HepG2 (cell line): ENCODE data around the gene ZFTA. TPM values are rescaled to one million over a fixed set of nuclear protein-coding genes. Genes with fewer than 3 reads are reported as not detected.
A peak's percentile ranks its signal among the peaks of the same experiment; 100 is the strongest.
"Not testable (repeated sequence)": the region's sequence is repeated elsewhere in the genome, so short reads cannot be mapped to it uniquely, and the experiment has no call there.

ENCODE experiments used
- ATAC-seq: fragments of 200-7000 bp; cut with Tn5 transposase; 3 replicates; pipeline ENCODE4 v1.9.1; 2020; ENCODE audit warnings: mild to moderate bottlenecking, moderate library complexity
- BruUV-seq: library from RNA; stranded (reverse); fragments of 400-500 nt; replicated peaks from 2 replicates; lab custom pipeline; 2021; lab: Mats Ljungman, UMichigan
- CTCF ChIA-PET: fragments of 300-600 bp; formaldehyde crosslinking; extraction: SDS; loops from one replicate; lab custom pipeline; 2021; ENCODE audit warnings: low total read pairs, inconsistent platforms, low intra/inter-chr PET ratio; lab: Yijun Ruan, JAX
- POLR2A ChIA-PET: fragments of 350-600 bp; sonication (Branson Sonifier 250); formaldehyde crosslinking; loops from one replicate; lab custom pipeline; 2020; ENCODE audit warnings: antibody characterized with exemption, inconsistent platforms; lab: Yijun Ruan, JAX
- DNase-seq: peaks from one replicate; pipeline ENCODE4 v3.0.0-alpha.2; 2015; ENCODE audit warnings: low spot score
- FAIRE-seq: peaks from 3 replicates; lab custom pipeline; 2011; peaks lifted over from hg19 to GRCh38; lab: Jason Lieb, UNC
- H2AFZ ChIP-seq: one replicate; pipeline ENCODE4 v1.6.1; 2011; ENCODE audit warnings: low read length, inconsistent platforms
- H3K27ac ChIP-seq: fragments of 300-600 bp; 3 replicates; pipeline ENCODE4 v1.8.0; 2011; ENCODE audit warnings: mixed run types, mild to moderate bottlenecking, mixed read lengths, low read length, inconsistent platforms; ENCODE audit not compliant: insufficient read depth; ENCODE audit errors: extremely low read length
- H3K27me3 ChIP-seq, 2 experiments: fragments of 200-600 bp in 1 of 2; 2 replicates in 1 of 2; 3 replicates in 1 of 2; pipeline versions ENCODE4 v1.6.0 to v1.8.0; 2011; ENCODE audit warnings: low read length in 2 of 2, mild to moderate bottlenecking in 2 of 2, moderate library complexity in 2 of 2, inconsistent platforms in 1 of 2; ENCODE audit not compliant: insufficient read depth in 2 of 2, control insufficient read depth in 1 of 2
- H3K36me3 ChIP-seq, 2 experiments: fragments of 200-600 bp in 1 of 2; replicated peaks in 1 of 2; 2 replicates in 1 of 2; 3 replicates in 1 of 2; pipeline versions ENCODE4 v1.5.1 to v1.8.0; 2011; ENCODE audit warnings: low read length in 2 of 2, inconsistent platforms in 1 of 2; ENCODE audit not compliant: insufficient read depth in 2 of 2, control insufficient read depth in 1 of 2
- H3K4me1 ChIP-seq: 2 replicates; pipeline ENCODE4 v1.5.1; 2012; ENCODE audit warnings: low read length, inconsistent platforms; ENCODE audit not compliant: insufficient read depth
- H3K4me2 ChIP-seq: 2 replicates; pipeline ENCODE4 v1.6.0; 2011; ENCODE audit warnings: low read depth, low read length, inconsistent platforms
- H3K4me3 ChIP-seq, 3 experiments: fragments of 200-600 bp in 1 of 3; sonication (generic), shearing (Covaris generic) in 1 of 3; replicated peaks in 1 of 3; 2 replicates each; pipeline ENCODE4 v1.5.1; 2011 to 2016; ENCODE audit warnings: low read length in 3 of 3, inconsistent platforms in 2 of 3, low read depth in 2 of 3, mild to moderate bottlenecking in 2 of 3, control low read depth in 1 of 3, mixed read lengths in 1 of 3; ENCODE audit not compliant: insufficient read depth in 1 of 3
- H3K79me2 ChIP-seq: one replicate; pipeline ENCODE4 v1.6.1; 2011; ENCODE audit warnings: low read length, inconsistent platforms; ENCODE audit not compliant: insufficient read depth
- H3K9ac ChIP-seq: 2 replicates; pipeline ENCODE4 v1.6.0; 2011; ENCODE audit warnings: mild to moderate bottlenecking, low read depth, low read length, inconsistent platforms; ENCODE audit not compliant: insufficient read depth
- H3K9me3 ChIP-seq: 2 replicates; pipeline ENCODE4 v1.5.1; 2012; ENCODE audit warnings: mild to moderate bottlenecking, low read length
- H4K20me1 ChIP-seq: 2 replicates; pipeline ENCODE4 v1.6.0; 2011; ENCODE audit warnings: inconsistent platforms, mild to moderate bottlenecking, low read length, moderate library complexity; ENCODE audit not compliant: insufficient read depth
- CEBPG ChIP-seq: IDR thresholded peaks from 2 replicates; pipeline ENCODE4 v1.6.1; 2016
- ETV5 ChIP-seq: IDR thresholded peaks from 2 replicates; pipeline ENCODE4 v1.6.1; 2018; ENCODE audit warnings: missing biosample characterization, missing genetic modification reagents, inconsistent platforms, borderline replicate concordance
- GABPA ChIP-seq, 2 experiments: IDR thresholded peaks; 2 replicates each; pipeline ENCODE4 v1.6.1; 2011 to 2016; ENCODE audit warnings: low read depth in 2 of 2, low read length in 1 of 2, missing biosample characterization in 1 of 2, missing genetic modification characterization in 1 of 2
- GABPB1 ChIP-seq: IDR thresholded peaks from 2 replicates; pipeline ENCODE4 v1.6.1; 2016; ENCODE audit warnings: mild to moderate bottlenecking, missing genetic modification reagents, moderate library complexity, missing compliant biosample characterization
- GFI1 ChIP-seq: sonication (generic); formaldehyde crosslinking; IDR thresholded peaks from 2 replicates; pipeline ENCODE4 v1.5.0; 2020; ENCODE audit warnings: missing genetic modification reagents, mild to moderate bottlenecking, borderline replicate concordance
- NR2C2 ChIP-seq: sonication (generic); formaldehyde crosslinking; IDR thresholded peaks from 2 replicates; pipeline ENCODE4 v1.4.0; 2020; ENCODE audit warnings: missing genetic modification reagents, mild to moderate bottlenecking, moderate library complexity, borderline replicate concordance
- PITX1 ChIP-seq: sonication (generic); formaldehyde crosslinking; IDR thresholded peaks from 2 replicates; pipeline ENCODE4 v1.5.1; 2020; ENCODE audit warnings: mild to moderate bottlenecking, missing genetic modification reagents
- SAP130 ChIP-seq: IDR thresholded peaks from 2 replicates; pipeline ENCODE4 v1.6.1; 2016; ENCODE audit warnings: low read depth
- SOX6 ChIP-seq, 2 experiments: fragments of 450-650 bp in 1 of 2; sonication (generic) in 1 of 2; formaldehyde crosslinking in 1 of 2; IDR thresholded peaks; 2 replicates each; pipeline versions ENCODE4 v1.4.0 to v1.6.1; 2017 to 2020; ENCODE audit warnings: antibody characterized with exemption in 1 of 2, mild to moderate bottlenecking in 1 of 2, missing genetic modification reagents in 1 of 2
- ZBTB33 ChIP-seq: sonication (generic); formaldehyde crosslinking; IDR thresholded peaks from 2 replicates; pipeline ENCODE4 v1.4.0; 2020; ENCODE audit warnings: missing genetic modification reagents
- ZBTB38 ChIP-seq: sonication (generic); formaldehyde crosslinking; IDR thresholded peaks from 2 replicates; pipeline ENCODE4 v1.5.1; 2020; ENCODE audit warnings: mild to moderate bottlenecking, missing genetic modification reagents
- ZMYM2 ChIP-seq: sonication (generic); formaldehyde crosslinking; IDR thresholded peaks from 2 replicates; pipeline ENCODE4 v1.8.0; 2022; ENCODE audit warnings: mild to moderate bottlenecking, missing genetic modification reagents
- WGBS: methylation state at CpG from one replicate; pipeline ENCODE4 v1.1.6; 2017; ENCODE audit warnings: low lambda C conversion rate; 5-methylcytosine and 5-hydroxymethylcytosine counted together
- in situ Hi-C: cut with HindIII; loops from 2 replicates; pipeline ENCODE4 v1.10.0; 2017; ENCODE audit warnings: low pct_unique_long_range_greater_than_20kb; ENCODE audit not compliant: extremely low pct_ligation_motif_present
- intact Hi-C: fragments of 100-400 bp; cut with micrococcal nuclease; formaldehyde crosslinking; loops from one replicate; pipeline ENCODE4 v1.10.0; 2022; ENCODE audit not compliant: unreplicated experiment
- polyA plus RNA-seq, 8 experiments: library from polyadenylated mRNA; depleted of rRNA in 3 of 8; stranded (reverse) in 7 of 8; unstranded in 1 of 8; fragments of >200 nt; fragmentation: Illumina TruSeq in 4 of 8; extraction: Trizol in 4 of 8; gene quantifications; 2 replicates each; pipeline versions ENCODE4 v1.2.1 to v1.2.3, GENCODE V29; 2011 to 2016; ENCODE audit warnings: low read depth in 4 of 8, missing spikeins in 1 of 8, mixed read lengths in 1 of 8; ENCODE audit not compliant: insufficient read depth in 1 of 8
- total RNA-seq, 5 experiments: library from RNA; depleted of rRNA; stranded (reverse); fragments of >200 nt; fragmentation: Illumina TruSeq; extraction: Trizol; gene quantifications; 2 replicates each; pipeline ENCODE4 v1.2.3, GENCODE V29; 2016; ENCODE audit warnings: low read depth in 1 of 5
- TF ChIP-seq, protein P1 (sequence below): sonication (generic); formaldehyde crosslinking; IDR thresholded peaks from 2 replicates; pipeline ENCODE4 v1.5.0; 2020; ENCODE audit warnings: mild to moderate bottlenecking, missing genetic modification reagents
- TF ChIP-seq, protein P2 (sequence below): IDR thresholded peaks from 2 replicates; pipeline ENCODE4 v1.4.0; 2020; ENCODE audit warnings: mild to moderate bottlenecking, missing genetic modification reagents

ZFTA gene
- total and polyA plus RNA-seq, 2 of the 13 experiments (the other 11 are each of a cell fraction or from before 2014, with no cell fraction given): 3.9 to 10.4 TPM

DNA sequence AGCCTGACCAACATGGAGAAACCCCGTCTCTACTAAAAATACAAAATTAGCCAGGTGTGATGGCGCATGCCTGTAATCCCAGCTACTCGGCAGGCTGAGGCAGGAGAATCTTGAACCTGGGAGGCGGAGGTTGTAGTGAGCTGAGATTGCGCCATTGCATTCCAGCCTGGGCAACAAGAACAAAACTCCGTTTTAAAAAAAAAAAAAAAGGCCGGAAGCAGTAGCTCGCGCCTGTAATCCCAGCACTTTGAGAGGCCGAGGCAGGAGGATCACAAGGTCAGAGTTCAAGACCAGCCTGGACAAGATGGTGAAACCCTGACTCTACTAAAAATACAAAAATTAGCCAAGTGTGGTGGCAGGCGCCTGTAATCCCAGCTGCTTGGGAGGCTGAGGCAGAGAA, 41.8 kb upstream of the ZFTA start:
- ATAC-seq; H4K20me1 ChIP-seq; H3K27me3 ChIP-seq; H3K36me3 ChIP-seq; FAIRE-seq; H3K4me2 ChIP-seq; BruUV-seq; H3K27ac ChIP-seq; H3K9ac ChIP-seq; H3K9me3 ChIP-seq; H2AFZ ChIP-seq; CTCF ChIA-PET; in situ Hi-C loops; H3K4me3 ChIP-seq; intact Hi-C loops; TF ChIP-seq SOX6 (IDR thresholded peaks at IDR 0.05); GABPA (IDR thresholded peaks at IDR 0.05; ENCODE audit: low read depth, low read length): not testable (repeated sequence)
- 64% methylated on average over 11 of the region's 11 CpGs for WGBS
- POLR2A ChIA-PET: interaction anchor here (0.7 to 3.2 kb wide), 2 partner anchors 35 to 43 kb away, joined by 3 to 14 read pairs; partner anchors contain the start of gene ZFTA
- Histone ChIP-seq H3K79me2 (peaks cover 25% of the 10 kb centered on the region), H3K4me1 (peaks cover 40% of the 10 kb centered on the region)
- DNase-seq: peak; percentile 42
- peak; percentile 45; the same call in 1 of the 2 replicates for TF ChIP-seq ZBTB38 (CRISPR knock-in tag)
- TF ChIP-seq SAP130 (CRISPR knock-in tag): 0 out of 2 replicates have a peak, but pooled peaks have one; percentile 18
- TF ChIP-seq GABPB1 (CRISPR knock-in tag): peak; percentile 50
- TF ChIP-seq PITX1 (CRISPR knock-in tag): 0 out of 2 replicates have a peak, but pooled peaks have one; percentile 41
- TF ChIP-seq ZMYM2: peak; percentile 82; the same call in 1 of the 2 replicates
- peak; percentile 32; the same call in 1 of the 2 replicates for TF ChIP-seq SOX6 (CRISPR knock-in tag; IDR thresholded peaks at IDR 0.05)
- peak; percentile 39; the same call in 1 of the 2 replicates for TF ChIP-seq ETV5 (CRISPR knock-in tag)
- TF ChIP-seq, protein P1, sequence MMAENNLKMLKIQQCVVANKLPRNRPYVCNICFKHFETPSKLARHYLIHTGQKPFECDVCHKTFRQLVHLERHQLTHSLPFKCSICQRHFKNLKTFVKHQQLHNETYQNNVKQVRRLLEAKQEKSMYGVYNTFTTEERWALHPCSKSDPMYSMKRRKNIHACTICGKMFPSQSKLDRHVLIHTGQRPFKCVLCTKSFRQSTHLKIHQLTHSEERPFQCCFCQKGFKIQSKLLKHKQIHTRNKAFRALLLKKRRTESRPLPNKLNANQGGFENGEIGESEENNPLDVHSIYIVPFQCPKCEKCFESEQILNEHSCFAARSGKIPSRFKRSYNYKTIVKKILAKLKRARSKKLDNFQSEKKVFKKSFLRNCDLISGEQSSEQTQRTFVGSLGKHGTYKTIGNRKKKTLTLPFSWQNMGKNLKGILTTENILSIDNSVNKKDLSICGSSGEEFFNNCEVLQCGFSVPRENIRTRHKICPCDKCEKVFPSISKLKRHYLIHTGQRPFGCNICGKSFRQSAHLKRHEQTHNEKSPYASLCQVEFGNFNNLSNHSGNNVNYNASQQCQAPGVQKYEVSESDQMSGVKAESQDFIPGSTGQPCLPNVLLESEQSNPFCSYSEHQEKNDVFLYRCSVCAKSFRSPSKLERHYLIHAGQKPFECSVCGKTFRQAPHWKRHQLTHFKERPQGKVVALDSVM: peak; percentile 92
- peak; percentile 66; the same call in 1 of the 2 replicates for TF ChIP-seq NR2C2
- peak; percentile 80 for TF ChIP-seq CEBPG
- peak; percentile 72 for TF ChIP-seq ZBTB33
- TF ChIP-seq, protein P2, sequence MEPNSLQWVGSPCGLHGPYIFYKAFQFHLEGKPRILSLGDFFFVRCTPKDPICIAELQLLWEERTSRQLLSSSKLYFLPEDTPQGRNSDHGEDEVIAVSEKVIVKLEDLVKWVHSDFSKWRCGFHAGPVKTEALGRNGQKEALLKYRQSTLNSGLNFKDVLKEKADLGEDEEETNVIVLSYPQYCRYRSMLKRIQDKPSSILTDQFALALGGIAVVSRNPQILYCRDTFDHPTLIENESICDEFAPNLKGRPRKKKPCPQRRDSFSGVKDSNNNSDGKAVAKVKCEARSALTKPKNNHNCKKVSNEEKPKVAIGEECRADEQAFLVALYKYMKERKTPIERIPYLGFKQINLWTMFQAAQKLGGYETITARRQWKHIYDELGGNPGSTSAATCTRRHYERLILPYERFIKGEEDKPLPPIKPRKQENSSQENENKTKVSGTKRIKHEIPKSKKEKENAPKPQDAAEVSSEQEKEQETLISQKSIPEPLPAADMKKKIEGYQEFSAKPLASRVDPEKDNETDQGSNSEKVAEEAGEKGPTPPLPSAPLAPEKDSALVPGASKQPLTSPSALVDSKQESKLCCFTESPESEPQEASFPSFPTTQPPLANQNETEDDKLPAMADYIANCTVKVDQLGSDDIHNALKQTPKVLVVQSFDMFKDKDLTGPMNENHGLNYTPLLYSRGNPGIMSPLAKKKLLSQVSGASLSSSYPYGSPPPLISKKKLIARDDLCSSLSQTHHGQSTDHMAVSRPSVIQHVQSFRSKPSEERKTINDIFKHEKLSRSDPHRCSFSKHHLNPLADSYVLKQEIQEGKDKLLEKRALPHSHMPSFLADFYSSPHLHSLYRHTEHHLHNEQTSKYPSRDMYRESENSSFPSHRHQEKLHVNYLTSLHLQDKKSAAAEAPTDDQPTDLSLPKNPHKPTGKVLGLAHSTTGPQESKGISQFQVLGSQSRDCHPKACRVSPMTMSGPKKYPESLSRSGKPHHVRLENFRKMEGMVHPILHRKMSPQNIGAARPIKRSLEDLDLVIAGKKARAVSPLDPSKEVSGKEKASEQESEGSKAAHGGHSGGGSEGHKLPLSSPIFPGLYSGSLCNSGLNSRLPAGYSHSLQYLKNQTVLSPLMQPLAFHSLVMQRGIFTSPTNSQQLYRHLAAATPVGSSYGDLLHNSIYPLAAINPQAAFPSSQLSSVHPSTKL: 0 out of 2 replicates have a peak, but pooled peaks have one; percentile 27
- peak; percentile 63 for TF ChIP-seq GABPA (CRISPR knock-in tag; IDR thresholded peaks at IDR 0.05; ENCODE audit: low read depth)
- TF ChIP-seq GFI1 (CRISPR knock-in tag): peak; percentile 43; the same call in 1 of the 2 replicates
